Measurements from ENCODE around the gene PRM3.

GRCh38 chr16:11240636-11241473 lies 32.6 kb downstream of the PRM3 start:
- TF ChIP-seq POLR2A (IDR thresholded peaks at IDR 0.05): no peak
- no peak for TF ChIP-seq CTCF (IDR thresholded peaks at IDR 0.05)

All from gastroesophageal sphincter (tissue), 3 donors.